Amygdala (tissue), 56 donors: ENCODE results near the gene RAB5A.
A peak's percentile ranks its signal among the peaks of the same experiment; 100 is the strongest.
"Not testable (repeated sequence)": the region's sequence is repeated elsewhere in the genome, so short reads cannot be mapped to it uniquely, and the experiment has no call there.

Source experiments
- DNase-seq, 56 donors: peaks; one replicate each; lab custom pipeline; 2025; lab: John Stamatoyannopoulos, UW

The RAB5A gene

GRCh38 chr3:19946832-19947548, at the start of gene RAB5A:
TSS of gene RAB5A (plus strand) at chr3:19947097. CDS start at chr3:19950899, 3,802 bp downstream.
- DNase-seq = peak; percentile 55 to 97 (median 92)

- DNase-seq = no peak
Observed at GRCh38 chr3:19898721-19899120, 48.2 kb upstream of the RAB5A start.

- DNase-seq = no peak
Observed at GRCh38 chr3:19899264-19899663, 47.6 kb upstream of the RAB5A start.

GRCh38 chr3:19899833-19900232, 47.1 kb upstream of the RAB5A start:
- not testable (repeated sequence) for DNase-seq

- DNase-seq = no peak
Observed at GRCh38 chr3:19901337-19901736, 45.6 kb upstream of the RAB5A start.

GRCh38 chr3:19901918-19902317, 45.0 kb upstream of the RAB5A start:
- no peak for DNase-seq

GRCh38 chr3:19903649-19904048, 43.2 kb upstream of the RAB5A start:
- DNase-seq = no peak

GRCh38 chr3:19907523-19907922, 39.4 kb upstream of the RAB5A start:
- no peak for DNase-seq

- DNase-seq = no peak
Observed at GRCh38 chr3:19911452-19911851, 35.4 kb upstream of the RAB5A start.

GRCh38 chr3:19917167-19917566, 29.7 kb upstream of the RAB5A start:
- DNase-seq = no peak

GRCh38 chr3:19920401-19921080, 26.4 kb upstream of the RAB5A start:
- DNase-seq = no peak

- DNase-seq = peak in 5 of 56 donors; percentile 2 to 49 (median 5)
Observed at GRCh38 chr3:19931180-19931692, 15.7 kb upstream of the RAB5A start.

- DNase-seq = no peak
Observed at GRCh38 chr3:19931767-19932188, 15.1 kb upstream of the RAB5A start.

GRCh38 chr3:19932422-19932821, 14.5 kb upstream of the RAB5A start:
- DNase-seq = no peak

- no peak for DNase-seq
Observed at GRCh38 chr3:19934098-19934566, 12.8 kb upstream of the RAB5A start, which contains the start of gene EFHB. TSS of gene EFHB (minus strand) at chr3:19934217. CDS start at chr3:19934018, 199 bp downstream.

- DNase-seq = no peak
Observed at GRCh38 chr3:19937459-19938294, 9.2 kb upstream of the RAB5A start.

GRCh38 chr3:19938295-19938627, 8.6 kb upstream of the RAB5A start:
- DNase-seq = no peak

GRCh38 chr3:19940643-19941042, 6.3 kb upstream of the RAB5A start:
- no peak for DNase-seq

GRCh38 chr3:19945534-19945933, 1.4 kb upstream of the RAB5A start:
- DNase-seq = no peak

GRCh38 chr3:19945969-19946831, 697 bp upstream of the RAB5A start:
- DNase-seq = peak in 9 of 56 donors; percentile 10 to 70 (median 33)
